Progenitor cell of endocrine pancreas (in vitro differentiated cells): ENCODE measurements around the gene MAD2L1. TPM values are rescaled to one million over a fixed set of nuclear protein-coding genes. Genes with fewer than 3 reads are reported as not detected.

Experiments
- DNase-seq: peaks from one replicate; pipeline ENCODE4 v3.0.0; 2021; ENCODE audit warnings: low spot score; ENCODE audit not compliant: unreplicated experiment
- H3K27ac Mint-ChIP-seq: 2 replicates; pipeline ENCODE4 v1.8.0; 2021; ENCODE audit warnings: mild to moderate bottlenecking, moderate library complexity, mixed read lengths
- H3K27me3 Mint-ChIP-seq: 2 replicates; pipeline ENCODE4 v1.8.0; 2021; ENCODE audit warnings: mixed read lengths
- H3K36me3 Mint-ChIP-seq: 2 replicates; pipeline ENCODE4 v1.8.0; 2022; ENCODE audit warnings: mixed read lengths; ENCODE audit not compliant: insufficient read depth
- H3K4me1 Mint-ChIP-seq: 2 replicates; pipeline ENCODE4 v1.8.0; 2021; ENCODE audit warnings: low read depth, mixed read lengths
- H3K4me3 Mint-ChIP-seq: 2 replicates; pipeline ENCODE4 v1.8.0; 2021; ENCODE audit warnings: low read depth, mild to moderate bottlenecking, moderate library complexity, mixed read lengths
- H3K9me3 Mint-ChIP-seq: 2 replicates; pipeline ENCODE4 v1.8.0; 2021; ENCODE audit warnings: low read depth, mixed read lengths
- CTCF ChIP-seq: fragments of 200-600 bp; sonication (generic); IDR thresholded peaks from one replicate; pipeline ENCODE4 v1.5.0; 2021; ENCODE audit warnings: antibody characterized with exemption, mild to moderate bottlenecking; ENCODE audit not compliant: unreplicated experiment
- total RNA-seq: library from RNA; stranded (reverse); gene quantifications from 2 replicates; pipeline ENCODE4 v1.2.1, GENCODE V29; 2021

MAD2L1 gene
- total RNA-seq, 1 donor from 2014 or later: 28.1 TPM

GRCh38 chr4:120037411-120037810 is 29.2 kb downstream of the MAD2L1 start:
- no peak overlapping the region for H3K27ac Mint-ChIP-seq
- no peaks in the 10 kb centered on the region for H3K36me3 Mint-ChIP-seq
- no peak overlapping the region for H3K4me3 Mint-ChIP-seq
- no peaks in the 10 kb centered on the region for H3K9me3 Mint-ChIP-seq
- H3K27me3 Mint-ChIP-seq: peaks cover 21% of the 10 kb centered on the region
- no peak for DNase-seq
- peaks cover 26% of the 10 kb centered on the region for H3K4me1 Mint-ChIP-seq
- no peak for TF ChIP-seq CTCF

- Mint-ChIP-seq H3K4me1 (peaks cover 11% of the 10 kb centered on the region), H3K9me3 (no peaks in the 10 kb centered on the region), H3K27me3 (peaks cover 15% of the 10 kb centered on the region), H3K4me3 (no peak overlapping the region), H3K27ac (no peak overlapping the region), H3K36me3 (no peaks in the 10 kb centered on the region)
- no peak for DNase-seq
- no peak for TF ChIP-seq CTCF
These were observed 31.7 kb downstream of the MAD2L1 start for GRCh38 chr4:120034913-120035312.

- Mint-ChIP-seq H3K4me1 (no peaks in the 10 kb centered on the region), H3K4me3 (no peak overlapping the region), H3K9me3 (no peaks in the 10 kb centered on the region), H3K27me3 (no peaks in the 10 kb centered on the region), H3K27ac (no peak overlapping the region), H3K36me3 (no peaks in the 10 kb centered on the region)
- no peak for TF ChIP-seq CTCF
- DNase-seq: no peak
These were observed 39.8 kb downstream of the MAD2L1 start for GRCh38 chr4:120026853-120027252.

GRCh38 chr4:120025516-120025915 is 41.1 kb downstream of the MAD2L1 start:
- H3K4me1 Mint-ChIP-seq: no peaks in the 10 kb centered on the region
- no peak overlapping the region for H3K27ac Mint-ChIP-seq
- no peak for TF ChIP-seq CTCF
- no peaks in the 10 kb centered on the region for H3K27me3 Mint-ChIP-seq
- H3K9me3 Mint-ChIP-seq: no peaks in the 10 kb centered on the region
- H3K4me3 Mint-ChIP-seq: no peak overlapping the region
- H3K36me3 Mint-ChIP-seq: no peaks in the 10 kb centered on the region
- no peak for DNase-seq

GRCh38 chr4:120018786-120019185 is 47.9 kb downstream of the MAD2L1 start:
- peaks cover 25% of the 10 kb centered on the region for H3K9me3 Mint-ChIP-seq
- peaks cover 15% of the 10 kb centered on the region for H3K4me1 Mint-ChIP-seq
- no peaks in the 10 kb centered on the region for H3K27me3 Mint-ChIP-seq
- no peak overlapping the region for H3K27ac Mint-ChIP-seq
- no peak for TF ChIP-seq CTCF
- DNase-seq: no peak
- no peak overlapping the region for H3K4me3 Mint-ChIP-seq
- peaks cover 4% of the 10 kb centered on the region for H3K36me3 Mint-ChIP-seq
